SH-SY5Y (cell line): ENCODE results near the gene BTNL8.

Experiments
- GATA2 ChIP-seq: IDR thresholded peaks from 2 replicates; pipeline ENCODE4 v1.6.1; 2011; ENCODE audit warnings: mild to moderate bottlenecking, low read depth, low read length
- GATA3 ChIP-seq: IDR thresholded peaks from 2 replicates; pipeline ENCODE4 v1.6.1; 2011; ENCODE audit warnings: low read depth, mild to moderate bottlenecking, low read length, moderate library complexity

GRCh38 chr5:180959661-180960060, 60.7 kb downstream of the BTNL8 start:
- TF ChIP-seq GATA2 (no peak), GATA3 (no peak)
